Measurements from ENCODE around the gene CCL17. TPM values are rescaled to one million over a fixed set of nuclear protein-coding genes. Genes with fewer than 3 reads are reported as not detected.

The CCL17 gene
- total RNA-seq, 1 donor from 2014 or later = not detected

DNA sequence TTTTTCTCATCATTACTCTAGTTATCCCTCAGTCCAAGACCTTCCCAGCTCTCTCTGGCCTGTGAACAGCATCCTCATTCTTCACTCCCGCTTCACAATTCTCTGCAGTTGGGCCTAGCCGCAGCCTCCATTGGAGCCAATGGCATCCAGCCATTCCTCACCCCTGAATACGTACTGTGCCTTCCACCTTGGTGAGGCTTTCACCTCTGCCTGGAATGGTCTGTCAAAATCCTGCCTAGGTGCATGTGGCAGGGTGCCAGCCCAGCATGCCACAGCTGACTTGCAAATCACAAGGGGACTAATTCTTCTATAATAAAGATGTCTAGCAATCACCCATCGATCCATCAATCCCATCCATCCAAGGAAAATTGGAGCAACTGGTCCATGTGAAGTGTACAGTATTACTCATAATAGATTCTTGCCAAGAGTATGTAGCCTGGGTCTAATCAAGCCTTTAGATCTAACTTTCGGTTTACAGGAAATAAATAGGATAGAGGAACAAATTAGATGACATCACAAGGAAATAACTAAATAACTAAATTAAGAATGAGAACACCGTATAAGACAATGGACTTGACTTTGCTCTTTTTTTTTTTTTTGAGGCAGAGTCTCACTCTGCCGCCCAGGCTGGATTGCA lies 37.3 kb upstream of the CCL17 start:
- DNase-seq (ENCODE audit: low spot score, unreplicated experiment) = no peak
- Mint-ChIP-seq H3K4me3 (ENCODE audit: low read depth) (no peak overlapping the region), H3K9me3 (ENCODE audit: low read depth) (no peaks in the 10 kb centered on the region), H3K4me1 (ENCODE audit: low read depth) (peaks cover 2% of the 10 kb centered on the region), H3K27me3 (peaks cover 10% of the 10 kb centered on the region), H3K36me3 (ENCODE audit: insufficient read depth) (no peaks in the 10 kb centered on the region), H3K27ac (no peak overlapping the region)
- TF ChIP-seq, protein P1, sequence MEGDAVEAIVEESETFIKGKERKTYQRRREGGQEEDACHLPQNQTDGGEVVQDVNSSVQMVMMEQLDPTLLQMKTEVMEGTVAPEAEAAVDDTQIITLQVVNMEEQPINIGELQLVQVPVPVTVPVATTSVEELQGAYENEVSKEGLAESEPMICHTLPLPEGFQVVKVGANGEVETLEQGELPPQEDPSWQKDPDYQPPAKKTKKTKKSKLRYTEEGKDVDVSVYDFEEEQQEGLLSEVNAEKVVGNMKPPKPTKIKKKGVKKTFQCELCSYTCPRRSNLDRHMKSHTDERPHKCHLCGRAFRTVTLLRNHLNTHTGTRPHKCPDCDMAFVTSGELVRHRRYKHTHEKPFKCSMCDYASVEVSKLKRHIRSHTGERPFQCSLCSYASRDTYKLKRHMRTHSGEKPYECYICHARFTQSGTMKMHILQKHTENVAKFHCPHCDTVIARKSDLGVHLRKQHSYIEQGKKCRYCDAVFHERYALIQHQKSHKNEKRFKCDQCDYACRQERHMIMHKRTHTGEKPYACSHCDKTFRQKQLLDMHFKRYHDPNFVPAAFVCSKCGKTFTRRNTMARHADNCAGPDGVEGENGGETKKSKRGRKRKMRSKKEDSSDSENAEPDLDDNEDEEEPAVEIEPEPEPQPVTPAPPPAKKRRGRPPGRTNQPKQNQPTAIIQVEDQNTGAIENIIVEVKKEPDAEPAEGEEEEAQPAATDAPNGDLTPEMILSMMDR (IDR thresholded peaks at IDR 0.05; ENCODE audit: unreplicated experiment) = no peak

DNA sequence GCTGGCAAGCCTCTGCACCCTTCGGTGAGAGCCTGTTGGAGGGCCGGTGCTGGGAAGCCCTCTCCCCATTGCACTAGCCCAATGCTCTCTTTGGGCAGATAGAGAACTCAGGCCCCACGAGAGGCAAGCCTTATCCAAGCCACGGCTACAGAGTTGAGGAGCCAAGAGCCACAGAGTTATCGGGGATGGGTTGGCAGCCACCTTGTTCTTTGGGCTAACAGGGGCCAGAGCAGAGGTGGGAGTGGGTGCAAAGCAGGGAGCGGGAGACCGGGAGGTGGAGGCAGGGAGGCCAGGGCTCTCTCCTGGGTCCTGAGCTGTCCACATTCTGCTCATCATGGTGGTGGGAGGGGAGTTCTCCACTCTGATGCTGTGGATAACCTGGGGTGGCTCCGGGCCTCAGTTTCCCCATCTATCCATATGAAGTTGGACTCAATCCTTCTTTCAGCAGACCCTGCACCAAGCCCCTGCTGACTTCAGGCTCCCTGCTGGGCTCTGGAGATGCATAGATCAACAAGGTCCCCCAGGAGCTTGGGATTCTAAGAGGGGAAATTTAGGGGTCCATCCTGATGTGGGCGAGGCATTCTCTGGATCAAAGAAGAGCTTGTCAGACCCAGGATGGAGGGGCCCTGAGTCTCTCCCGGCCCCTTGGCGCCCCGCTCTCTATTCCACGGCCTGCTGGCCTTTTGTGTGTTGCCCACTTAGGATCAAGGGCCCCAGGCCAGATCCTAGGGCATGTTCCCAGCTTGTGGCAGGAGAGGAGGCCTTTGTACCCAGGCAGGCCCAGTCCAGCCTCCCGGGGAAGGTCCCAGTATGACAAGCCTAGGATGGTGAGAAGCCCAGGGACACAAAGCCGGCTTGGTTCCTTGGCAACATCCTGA lies 32.8 kb upstream of the CCL17 start:
- no peak for DNase-seq (ENCODE audit: low spot score, unreplicated experiment)
- no peaks in the 10 kb centered on the region for H3K9me3 Mint-ChIP-seq (ENCODE audit: low read depth)
- H3K4me3 Mint-ChIP-seq (ENCODE audit: low read depth) = no peak overlapping the region
- H3K36me3 Mint-ChIP-seq (ENCODE audit: insufficient read depth) = no peaks in the 10 kb centered on the region
- no peak overlapping the region for H3K27ac Mint-ChIP-seq
- H3K27me3 Mint-ChIP-seq = peaks cover 4% of the 10 kb centered on the region
- H3K4me1 Mint-ChIP-seq (ENCODE audit: low read depth) = peaks cover 10% of the 10 kb centered on the region
- TF ChIP-seq, protein P1 (IDR thresholded peaks at IDR 0.05; ENCODE audit: unreplicated experiment) = no peak

DNA sequence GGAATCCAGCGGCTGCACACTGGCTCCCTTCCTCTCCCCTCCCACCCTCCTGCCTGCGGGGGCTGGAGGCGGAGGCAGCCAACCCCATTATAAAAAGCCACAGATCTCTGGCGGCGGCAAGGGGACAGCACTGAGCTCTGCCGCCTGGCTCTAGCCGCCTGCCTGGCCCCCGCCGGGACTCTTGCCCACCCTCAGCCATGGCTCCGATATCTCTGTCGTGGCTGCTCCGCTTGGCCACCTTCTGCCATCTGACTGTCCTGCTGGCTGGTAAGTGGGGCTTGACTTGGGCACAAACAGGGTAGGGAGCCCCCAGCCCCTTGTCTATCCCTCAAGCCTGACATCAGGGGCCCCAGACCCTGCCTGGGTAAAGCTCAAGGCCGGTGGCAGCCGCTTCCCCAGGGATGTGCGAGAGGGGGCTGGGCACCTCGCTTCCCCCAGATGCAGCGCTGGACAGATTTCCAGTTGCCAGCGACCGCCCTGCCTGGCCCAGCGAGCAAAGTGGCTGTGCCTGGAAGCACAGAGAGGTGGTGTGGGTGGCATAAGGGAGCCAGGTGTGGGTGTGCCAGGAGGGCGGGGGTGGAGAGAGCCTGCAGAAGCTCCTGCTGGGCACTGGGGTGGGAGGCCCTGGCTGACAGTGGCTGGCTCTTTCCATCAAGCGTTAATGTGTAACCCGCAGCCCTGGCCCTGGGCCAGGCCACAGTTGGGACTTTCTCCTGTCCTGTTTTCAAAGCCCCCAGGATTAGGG lies 32.0 kb upstream of the CCL17 start, which contains the start of gene CX3CL1:
TSS of gene CX3CL1 (plus strand) at position 119 of the 745 bp plus-strand sequence. CDS start at position 198, 79 bp downstream.
- Mint-ChIP-seq H3K4me1 (ENCODE audit: low read depth) (peaks cover 13% of the 10 kb centered on the region), H3K27ac (no peak within 1 kb of the TSS), H3K9me3 (ENCODE audit: low read depth) (no peaks in the 10 kb centered on the region), H3K4me3 (ENCODE audit: low read depth) (peak within 1 kb of the TSS; percentile 9), H3K36me3 (ENCODE audit: insufficient read depth) (no peaks in the 10 kb centered on the region), H3K27me3 (no peaks in the 10 kb centered on the region)
- TF ChIP-seq, protein P1 (IDR thresholded peaks at IDR 0.05; ENCODE audit: unreplicated experiment) = peak; percentile 17
- peak; percentile 24 for DNase-seq (ENCODE audit: low spot score, unreplicated experiment)

DNA sequence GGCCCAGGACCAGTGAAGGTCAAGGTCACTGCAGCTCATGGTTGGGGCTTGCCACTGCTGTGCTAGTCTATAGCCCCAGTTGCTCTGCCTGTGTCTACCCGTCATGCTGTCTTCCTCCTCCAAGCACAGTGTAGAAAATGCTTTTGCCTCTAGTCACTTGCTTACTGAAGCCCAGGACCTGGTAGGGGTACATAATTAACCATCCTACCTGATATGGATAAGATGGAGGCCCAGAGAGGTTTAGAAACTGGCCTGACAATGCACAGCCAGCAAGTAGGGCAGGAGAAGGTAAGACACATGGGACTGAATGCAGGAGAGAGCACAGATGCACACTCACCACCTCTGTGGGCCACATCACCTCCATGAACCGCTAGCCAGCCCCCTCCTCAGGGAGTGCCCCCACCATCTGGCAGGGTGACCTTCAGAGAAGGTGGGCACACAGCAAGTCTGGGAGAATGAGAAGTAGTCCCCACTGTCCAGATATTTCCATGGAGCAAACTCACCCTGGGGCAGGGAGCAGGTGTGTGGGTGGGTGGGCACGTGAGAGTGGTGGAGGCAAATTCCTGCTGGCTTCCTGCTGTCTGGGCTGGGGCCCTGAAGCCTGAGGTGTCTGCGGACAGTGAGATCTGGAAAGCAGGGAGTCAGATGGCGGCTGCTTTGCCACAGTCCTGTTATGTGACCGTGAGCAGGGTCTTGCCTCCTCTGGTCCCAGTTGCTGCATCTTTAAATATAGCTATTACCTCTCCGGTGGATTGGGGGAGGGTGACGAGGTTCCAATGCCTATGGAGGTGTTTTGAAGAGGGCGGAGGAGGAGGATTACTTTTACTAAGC lies 31.2 kb upstream of the CCL17 start:
- Mint-ChIP-seq H3K9me3 (ENCODE audit: low read depth) (no peaks in the 10 kb centered on the region), H3K27me3 (no peaks in the 10 kb centered on the region), H3K4me1 (ENCODE audit: low read depth) (peaks cover 18% of the 10 kb centered on the region), H3K36me3 (ENCODE audit: insufficient read depth) (no peaks in the 10 kb centered on the region), H3K4me3 (ENCODE audit: low read depth) (no peak overlapping the region), H3K27ac (no peak overlapping the region)
- DNase-seq (ENCODE audit: low spot score, unreplicated experiment) = no peak
- TF ChIP-seq, protein P1 (IDR thresholded peaks at IDR 0.05; ENCODE audit: unreplicated experiment) = no peak
